Measurements from ENCODE around the gene RELN. TPM values are rescaled to one million over a fixed set of nuclear protein-coding genes. Genes with fewer than 3 reads are reported as not detected.

Gene RELN
- total RNA-seq, 1 experiment from 2014 or later: 0.02 TPM

Small RNA genes lying within 50 kb of the gene (small RNA-seq; reads per million reads assigned to genes)
- not detected for gene RF00019

Other genes starting within 250 kb of the RELN start
- 32.8 and 58.7 TPM in 2 replicates for gene ORC5, start 218.4 kb upstream of the RELN start, total RNA-seq (2014; rRNA removed; shearing (Covaris generic))